OCI-LY3 (cell line): ENCODE measurements around the gene SYPL1.
A peak's percentile ranks its signal among the peaks of the same experiment; 100 is the strongest.

Experiments used
- H2AFZ ChIP-seq: fragments of 200-600, 300-600 bp; shearing (Covaris generic); 2 replicates; pipeline ENCODE4 v1.6.0; 2014; ENCODE audit warnings: antibody characterized with exemption, low read depth, low read length
- H3K27ac ChIP-seq: fragments of 200-600, 300-600 bp; sonication (generic); 2 replicates; pipeline ENCODE4 v1.5.1; 2014; ENCODE audit warnings: mild to moderate bottlenecking, low read length, moderate library complexity, mixed read lengths
- H3K27me3 ChIP-seq: fragments of 200-600, 300-600 bp; sonication (generic); 2 replicates; pipeline ENCODE4 v1.6.1; 2014; ENCODE audit warnings: low read depth, low read length, mixed read lengths
- H3K36me3 ChIP-seq: fragments of 200-600, 300-600 bp; sonication (generic); replicated peaks from 2 replicates; pipeline ENCODE3; 2014; ENCODE audit warnings: low read depth, low read length, mixed read lengths
- H3K4me1 ChIP-seq: fragments of 300-600, 200-600 bp; sonication (generic); 2 replicates; pipeline ENCODE4 v1.6.1; 2014; ENCODE audit warnings: low read length, mixed read lengths
- H3K4me2 ChIP-seq: fragments of 200-600, 300-600 bp; sonication (generic); 2 replicates; pipeline ENCODE4 v1.6.1; 2014; ENCODE audit warnings: low read length, mixed read lengths
- H3K4me3 ChIP-seq: fragments of 300-600, 200-600 bp; sonication (generic); 2 replicates; pipeline ENCODE4 v1.5.1; 2014; ENCODE audit warnings: antibody characterized with exemption, mild to moderate bottlenecking, low read length, moderate library complexity
- H3K79me2 ChIP-seq: fragments of 300-600, 200-600 bp; shearing (Covaris generic); 2 replicates; pipeline ENCODE4 v1.6.1; 2014; ENCODE audit warnings: mild to moderate bottlenecking, low read length, mixed read lengths
- H3K9ac ChIP-seq: fragments of 300-600, 200-600 bp; shearing (Covaris generic); 2 replicates; pipeline ENCODE4 v1.6.0; 2014; ENCODE audit warnings: mild to moderate bottlenecking, low read length, moderate library complexity
- H3K9me3 ChIP-seq: fragments of 200-600, 300-600 bp; shearing (Covaris generic); 2 replicates; pipeline ENCODE4 v1.6.1; 2014; ENCODE audit warnings: low read length, mixed read lengths; ENCODE audit not compliant: insufficient read depth
- H4K20me1 ChIP-seq: fragments of 200-600, 300-600 bp; sonication (generic); 2 replicates; pipeline ENCODE4 v1.6.1; 2016; ENCODE audit warnings: low read length, mixed read lengths; ENCODE audit not compliant: insufficient read depth
- EZH2phosphoT487 ChIP-seq: fragments of 200-600 bp; shearing (Covaris generic); IDR thresholded peaks from 2 replicates; pipeline ENCODE4 v1.6.1; 2018; ENCODE audit warnings: antibody characterized with exemption, mixed run types, low read depth
- TF ChIP-seq, protein P1 (sequence below): fragments of 200-600, 300-600 bp; sonication (generic); IDR thresholded peaks from 2 replicates; pipeline ENCODE4 v1.5.1; 2014; ENCODE audit warnings: antibody characterized with exemption, low read length, low read depth

The SYPL1 gene

DNA sequence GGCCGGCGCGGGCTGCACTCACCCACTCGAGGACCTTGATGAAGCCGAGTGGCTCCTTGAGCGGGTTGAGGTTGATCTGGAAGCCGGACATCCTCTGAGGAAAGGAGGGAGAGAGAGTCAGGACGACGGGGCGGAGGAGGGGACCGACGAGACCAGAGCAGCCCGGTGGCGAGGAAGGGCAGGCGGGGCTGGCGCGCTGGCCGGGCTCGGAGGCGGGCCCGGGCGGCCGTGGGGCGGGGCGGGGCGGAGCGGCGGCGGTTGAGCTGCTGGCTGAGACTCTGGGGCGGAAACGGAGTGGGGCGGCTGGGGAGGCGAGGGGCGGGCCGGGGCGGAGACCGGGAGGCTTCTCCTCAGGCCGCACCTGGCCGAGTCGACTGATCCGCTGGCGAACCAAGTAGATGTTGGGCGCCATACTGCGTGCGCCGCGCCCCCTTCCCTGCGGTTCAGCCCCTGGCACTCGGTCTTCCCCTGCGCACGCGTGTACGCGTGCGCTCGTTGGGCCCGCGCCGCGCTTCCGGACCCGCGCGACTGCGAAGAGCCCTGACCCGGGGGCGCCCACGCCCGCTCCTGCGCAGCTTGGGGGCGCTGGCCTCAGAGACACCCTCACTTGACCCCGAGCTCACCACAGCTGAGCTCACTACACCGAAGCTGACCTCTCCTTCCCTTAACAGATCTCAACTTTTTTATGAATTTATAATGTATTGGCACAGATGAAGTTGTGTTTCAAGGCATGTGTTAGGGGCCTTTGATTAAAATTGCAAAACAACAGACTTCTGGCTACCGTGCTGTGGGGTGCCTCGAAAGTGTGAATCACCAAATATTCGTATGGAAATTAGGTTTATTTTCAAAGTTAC, at the start of gene SYPL1:
SYPL1 (minus strand) TSS at position 195 of the 854 bp plus-strand sequence; CDS start at position 91, 104 bp downstream.
- peak within 1 kb of the TSS; percentile 77 for H3K4me2 ChIP-seq
- H3K4me3 ChIP-seq: peak within 1 kb of the TSS; percentile 80
- no peaks in the 10 kb centered on the region for H3K9me3 ChIP-seq
- H2AFZ ChIP-seq: peak within 1 kb of the TSS; percentile 92
- H3K27ac ChIP-seq: peak within 1 kb of the TSS; percentile 66
- H3K79me2 ChIP-seq: peaks cover 40% of the 10 kb centered on the region
- H3K4me1 ChIP-seq: peaks cover 32% of the 10 kb centered on the region
- TF ChIP-seq, protein P1, sequence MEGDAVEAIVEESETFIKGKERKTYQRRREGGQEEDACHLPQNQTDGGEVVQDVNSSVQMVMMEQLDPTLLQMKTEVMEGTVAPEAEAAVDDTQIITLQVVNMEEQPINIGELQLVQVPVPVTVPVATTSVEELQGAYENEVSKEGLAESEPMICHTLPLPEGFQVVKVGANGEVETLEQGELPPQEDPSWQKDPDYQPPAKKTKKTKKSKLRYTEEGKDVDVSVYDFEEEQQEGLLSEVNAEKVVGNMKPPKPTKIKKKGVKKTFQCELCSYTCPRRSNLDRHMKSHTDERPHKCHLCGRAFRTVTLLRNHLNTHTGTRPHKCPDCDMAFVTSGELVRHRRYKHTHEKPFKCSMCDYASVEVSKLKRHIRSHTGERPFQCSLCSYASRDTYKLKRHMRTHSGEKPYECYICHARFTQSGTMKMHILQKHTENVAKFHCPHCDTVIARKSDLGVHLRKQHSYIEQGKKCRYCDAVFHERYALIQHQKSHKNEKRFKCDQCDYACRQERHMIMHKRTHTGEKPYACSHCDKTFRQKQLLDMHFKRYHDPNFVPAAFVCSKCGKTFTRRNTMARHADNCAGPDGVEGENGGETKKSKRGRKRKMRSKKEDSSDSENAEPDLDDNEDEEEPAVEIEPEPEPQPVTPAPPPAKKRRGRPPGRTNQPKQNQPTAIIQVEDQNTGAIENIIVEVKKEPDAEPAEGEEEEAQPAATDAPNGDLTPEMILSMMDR: peak; percentile 27
- no peak for TF ChIP-seq EZH2phosphoT487
- peaks cover 6% of the 10 kb centered on the region for H3K36me3 ChIP-seq
- H3K9ac ChIP-seq: peak within 1 kb of the TSS; percentile 92
- no peaks in the 10 kb centered on the region for H3K27me3 ChIP-seq
- H4K20me1 ChIP-seq: peaks cover 30% of the 10 kb centered on the region

DNA sequence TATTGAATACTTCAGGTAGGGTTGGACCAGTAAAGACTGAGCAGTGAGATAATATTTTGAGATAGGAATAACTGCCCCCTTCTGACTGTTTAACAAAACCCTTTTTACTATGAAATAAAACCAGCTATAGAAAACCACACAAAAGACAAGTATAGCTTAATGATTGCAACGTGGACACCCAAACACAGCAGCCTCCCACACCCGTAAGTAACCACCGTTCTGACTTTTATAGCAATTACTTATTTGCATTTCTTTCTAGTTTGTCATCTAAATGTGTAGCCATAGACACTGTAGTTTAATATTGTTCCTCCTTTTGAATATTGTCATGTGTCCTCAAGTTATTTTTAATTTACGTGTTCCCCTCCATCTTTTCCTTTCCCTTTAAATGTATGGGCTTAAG, 42.9 kb upstream of the SYPL1 start:
- Histone ChIP-seq H3K4me2 (peak overlapping the region; percentile 7), H3K9me3 (no peaks in the 10 kb centered on the region), H3K9ac (no peak overlapping the region), H2AFZ (no peak overlapping the region), H3K27ac (no peak overlapping the region), H3K79me2 (no peaks in the 10 kb centered on the region), H3K36me3 (no peaks in the 10 kb centered on the region), H3K27me3 (peaks cover 9% of the 10 kb centered on the region; the same call in 1 of the 2 replicates), H3K4me3 (0 out of 2 replicates have a peak overlapping the region, but pooled peaks have one; percentile 16), H3K4me1 (peaks cover 39% of the 10 kb centered on the region), H4K20me1 (no peaks in the 10 kb centered on the region)
- TF ChIP-seq, protein P1: no peak
- TF ChIP-seq EZH2phosphoT487: no peak

DNA sequence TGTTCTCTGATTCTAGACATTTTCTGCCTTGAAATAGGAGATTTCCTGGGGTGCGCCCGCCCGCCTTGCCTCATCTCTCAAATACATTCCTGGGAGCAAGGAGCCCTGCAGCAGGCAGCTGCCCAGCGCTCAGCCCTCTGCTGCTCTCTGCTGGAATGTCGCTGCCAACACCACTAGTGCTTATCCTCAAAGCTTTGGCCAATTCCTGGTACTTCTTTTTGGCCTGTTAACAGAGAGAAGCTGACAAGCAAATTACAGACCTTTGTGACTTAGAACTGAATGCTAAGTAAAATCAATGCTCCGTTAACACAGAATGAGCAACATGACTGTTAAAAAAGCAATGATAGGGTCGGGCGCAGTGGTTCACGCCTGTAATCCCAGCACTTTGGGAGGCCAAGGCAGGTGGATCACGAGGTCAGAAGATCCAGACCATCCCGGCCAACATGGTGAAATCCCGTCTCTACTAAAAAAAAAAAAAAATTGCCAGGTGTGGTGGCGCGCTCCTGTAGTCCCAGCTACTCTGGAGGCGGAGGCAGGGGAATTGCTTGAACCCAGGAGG, 41.9 kb upstream of the SYPL1 start:
- peak overlapping the region; percentile 79; the same call in 1 of the 2 replicates for H2AFZ ChIP-seq
- H3K27me3 ChIP-seq: peaks cover 9% of the 10 kb centered on the region; the same call in 1 of the 2 replicates
- peaks cover 46% of the 10 kb centered on the region for H3K4me1 ChIP-seq
- H3K27ac ChIP-seq: no peak overlapping the region
- no peaks in the 10 kb centered on the region for H4K20me1 ChIP-seq
- no peaks in the 10 kb centered on the region for H3K79me2 ChIP-seq
- no peaks in the 10 kb centered on the region for H3K36me3 ChIP-seq
- no peaks in the 10 kb centered on the region for H3K9me3 ChIP-seq
- TF ChIP-seq, protein P1: peak; percentile 97
- no peak for TF ChIP-seq EZH2phosphoT487
- peak overlapping the region; percentile 68 for H3K4me3 ChIP-seq
- peak overlapping the region; percentile 9; the same call in 1 of the 2 replicates for H3K9ac ChIP-seq
- peak overlapping the region; percentile 83 for H3K4me2 ChIP-seq

DNA sequence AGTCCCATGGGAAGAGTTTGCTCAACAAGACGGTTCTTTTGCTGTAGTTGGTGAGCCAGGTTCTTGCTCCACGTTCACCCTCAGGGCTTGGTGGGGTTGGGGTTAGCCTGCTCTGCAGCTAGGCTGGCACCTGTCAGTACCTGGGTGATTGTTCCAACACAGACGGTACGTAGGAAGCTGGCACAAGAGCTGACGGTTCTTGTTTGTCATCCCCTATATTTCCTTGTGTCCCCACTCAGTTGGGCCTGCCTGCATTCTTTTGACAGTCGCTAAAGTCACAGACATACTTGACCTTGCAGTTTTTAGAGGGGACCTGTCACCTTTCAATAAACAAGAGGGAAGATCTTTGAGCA, 40.2 kb upstream of the SYPL1 start:
- Histone ChIP-seq H3K4me1 (peaks cover 53% of the 10 kb centered on the region), H3K4me2 (no peak overlapping the region), H4K20me1 (no peaks in the 10 kb centered on the region), H3K27me3 (peaks cover 9% of the 10 kb centered on the region; the same call in 1 of the 2 replicates), H2AFZ (no peak overlapping the region), H3K79me2 (no peaks in the 10 kb centered on the region), H3K4me3 (no peak overlapping the region), H3K36me3 (no peaks in the 10 kb centered on the region), H3K9me3 (no peaks in the 10 kb centered on the region), H3K27ac (no peak overlapping the region), H3K9ac (no peak overlapping the region)
- TF ChIP-seq EZH2phosphoT487: no peak
- TF ChIP-seq, protein P1: no peak
